Measurements from ENCODE around the gene IFIT3.

The IFIT3 gene

GRCh38 chr10:89345367-89346000, 17.7 kb downstream of the IFIT3 start:
- no peaks in the 10 kb centered on the region for H3K36me3 ChIP-seq (ENCODE audit: low read depth)
- H3K4me1 ChIP-seq (ENCODE audit: insufficient read depth, poor library complexity, severe bottlenecking), result peaks cover 17% of the 10 kb centered on the region
- DNase-seq (ENCODE audit: low spot score), result no peak
- ATAC-seq (ENCODE audit: low read depth), result no peak
- TF ChIP-seq CTCF (IDR thresholded peaks at IDR 0.05; ENCODE audit: poor library complexity, severe bottlenecking), result no peak
- H3K9me3 ChIP-seq (ENCODE audit: severe bottlenecking), result no peaks in the 10 kb centered on the region
- no peak overlapping the region for H3K4me3 ChIP-seq (ENCODE audit: severe bottlenecking)
- H3K27me3 ChIP-seq (ENCODE audit: insufficient read depth, poor library complexity, severe bottlenecking), result no peaks in the 10 kb centered on the region
- peak overlapping the region; percentile 33 for H3K27ac ChIP-seq (ENCODE audit: poor library complexity, severe bottlenecking)

- TF ChIP-seq CTCF (IDR thresholded peaks at IDR 0.05; ENCODE audit: poor library complexity, severe bottlenecking), result no peak
- no peak overlapping the region for H3K4me3 ChIP-seq (ENCODE audit: severe bottlenecking)
- H3K9me3 ChIP-seq (ENCODE audit: severe bottlenecking), result no peaks in the 10 kb centered on the region
- H3K27me3 ChIP-seq (ENCODE audit: insufficient read depth, poor library complexity, severe bottlenecking), result no peaks in the 10 kb centered on the region
- DNase-seq (ENCODE audit: low spot score) (no peak), ATAC-seq (ENCODE audit: low read depth) (peak; percentile 65)
- peaks cover 28% of the 10 kb centered on the region for H3K4me1 ChIP-seq (ENCODE audit: insufficient read depth, poor library complexity, severe bottlenecking)
- H3K36me3 ChIP-seq (ENCODE audit: low read depth), result no peaks in the 10 kb centered on the region
- H3K27ac ChIP-seq (ENCODE audit: poor library complexity, severe bottlenecking), result peak overlapping the region; percentile 33
Measured at GRCh38 chr10:89346405-89347254, 18.8 kb downstream of the IFIT3 start.

- TF ChIP-seq CTCF (IDR thresholded peaks at IDR 0.05; ENCODE audit: poor library complexity, severe bottlenecking), result no peak
- Histone ChIP-seq H3K27me3 (ENCODE audit: insufficient read depth, poor library complexity, severe bottlenecking) (no peaks in the 10 kb centered on the region), H3K36me3 (ENCODE audit: low read depth) (no peaks in the 10 kb centered on the region), H3K4me3 (ENCODE audit: severe bottlenecking) (no peak overlapping the region), H3K27ac (ENCODE audit: poor library complexity, severe bottlenecking) (no peak overlapping the region), H3K4me1 (ENCODE audit: insufficient read depth, poor library complexity, severe bottlenecking) (peaks cover 41% of the 10 kb centered on the region), H3K9me3 (ENCODE audit: severe bottlenecking) (no peaks in the 10 kb centered on the region)
- DNase-seq (ENCODE audit: low spot score) (no peak), ATAC-seq (ENCODE audit: low read depth) (no peak)
Measured at GRCh38 chr10:89347701-89348457, 20.1 kb downstream of the IFIT3 start.

GRCh38 chr10:89348481-89348880, 20.7 kb downstream of the IFIT3 start:
- no peaks in the 10 kb centered on the region for H3K36me3 ChIP-seq (ENCODE audit: low read depth)
- H3K9me3 ChIP-seq (ENCODE audit: severe bottlenecking), result no peaks in the 10 kb centered on the region
- no peaks in the 10 kb centered on the region for H3K27me3 ChIP-seq (ENCODE audit: insufficient read depth, poor library complexity, severe bottlenecking)
- ATAC-seq (ENCODE audit: low read depth), result no peak
- H3K4me1 ChIP-seq (ENCODE audit: insufficient read depth, poor library complexity, severe bottlenecking), result peaks cover 42% of the 10 kb centered on the region
- no peak for DNase-seq (ENCODE audit: low spot score)
- TF ChIP-seq CTCF (IDR thresholded peaks at IDR 0.05; ENCODE audit: poor library complexity, severe bottlenecking), result no peak
- no peak overlapping the region for H3K27ac ChIP-seq (ENCODE audit: poor library complexity, severe bottlenecking)
- no peak overlapping the region for H3K4me3 ChIP-seq (ENCODE audit: severe bottlenecking)

All from RWPE2 (cell line).